Memory B cell (primary cell): ENCODE measurements around the gene ARSG.

Experiments used
- ATAC-seq: fragments of 150-1000 bp; cut with Tn5 transposase; 2 replicates; pipeline ENCODE4 v1.10.0; 2021; ENCODE audit warnings: low read depth, mild to moderate bottlenecking, moderate library complexity
- DNase-seq, 2 donors: peaks; one replicate each; pipeline ENCODE4 v3.0.0; 2022; ENCODE audit warnings: low spot score in 2 of 2
- H3K27ac Mint-ChIP-seq: one replicate; pipeline ENCODE4 v1.8.0; 2022; ENCODE audit warnings: mild to moderate bottlenecking, moderate library complexity, mixed read lengths
- H3K27me3 Mint-ChIP-seq: one replicate; pipeline ENCODE4 v1.8.0; 2022; ENCODE audit warnings: mixed read lengths
- H3K36me3 Mint-ChIP-seq: one replicate; pipeline ENCODE4 v1.8.0; 2022; ENCODE audit warnings: mild to moderate bottlenecking, mixed read lengths
- H3K4me1 Mint-ChIP-seq: one replicate; pipeline ENCODE4 v1.8.0; 2022; ENCODE audit warnings: mixed read lengths
- H3K4me3 Mint-ChIP-seq: one replicate; pipeline ENCODE4 v1.8.0; 2022; ENCODE audit warnings: mild to moderate bottlenecking, moderate library complexity, mixed read lengths
- H3K9me3 Mint-ChIP-seq: one replicate; pipeline ENCODE4 v1.8.0; 2022; ENCODE audit warnings: mixed read lengths

ARSG gene

DNA sequence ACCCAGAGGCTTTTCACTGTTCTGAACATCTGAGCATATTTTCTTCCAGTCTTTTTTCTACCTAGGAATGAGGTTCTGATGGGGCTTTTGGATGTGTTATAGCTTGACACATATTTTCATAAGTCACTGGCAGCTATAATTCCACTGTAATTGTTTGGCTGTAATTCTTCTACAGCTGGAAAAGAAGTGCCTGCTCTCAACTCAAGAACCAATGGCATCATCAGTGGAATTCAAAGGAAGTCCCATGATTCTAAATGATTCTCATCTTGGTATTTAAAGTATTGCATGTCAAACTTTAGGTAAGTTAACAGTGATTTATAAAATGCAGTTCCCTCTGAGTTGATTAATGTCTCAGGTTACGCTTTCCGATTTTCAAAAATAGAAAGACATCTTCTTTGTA is 149.2 kb downstream of the ARSG start:
- Mint-ChIP-seq H3K4me1 (peaks cover 33% of the 10 kb centered on the region), H3K36me3 (no peaks in the 10 kb centered on the region)

DNA sequence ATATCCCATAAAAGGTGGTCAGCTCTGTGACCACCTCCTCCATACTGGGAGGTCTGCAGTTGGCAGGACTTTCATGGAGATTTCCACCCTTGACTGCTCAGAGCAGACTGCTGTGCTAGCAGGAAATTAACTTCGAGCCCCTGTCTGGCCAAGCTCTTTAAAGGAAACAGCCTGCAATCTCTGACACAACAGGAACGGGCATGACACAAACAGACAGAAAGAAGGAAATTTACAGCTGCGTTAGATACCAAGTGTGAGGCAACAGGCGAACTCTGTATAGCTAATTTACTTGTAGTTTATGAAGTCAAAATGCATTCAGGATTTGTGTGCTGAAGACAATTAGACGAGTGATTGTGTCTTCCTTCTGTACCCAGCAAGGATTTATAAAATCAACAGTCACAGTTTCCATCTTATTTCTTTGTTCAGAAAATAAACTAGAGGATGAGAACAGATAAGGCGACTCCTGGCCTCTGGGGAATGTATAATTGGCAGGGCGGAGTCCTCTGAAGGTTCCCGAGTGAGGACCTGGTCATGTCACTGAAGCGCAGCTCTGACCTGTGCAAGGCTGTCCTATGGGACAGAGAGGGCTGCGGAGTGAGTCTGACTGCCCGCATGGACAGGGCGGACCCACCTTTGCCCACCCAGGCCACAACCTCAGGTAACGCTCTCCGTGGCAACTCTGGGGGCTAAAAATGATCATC is 149.9 kb downstream of the ARSG start:
- H3K27ac Mint-ChIP-seq = peak overlapping the region; percentile 78
- H3K4me3 Mint-ChIP-seq = no peak overlapping the region
- peaks cover 31% of the 10 kb centered on the region for H3K4me1 Mint-ChIP-seq
- DNase-seq (no peak), ATAC-seq (no peak)
- H3K36me3 Mint-ChIP-seq = no peaks in the 10 kb centered on the region
- no peaks in the 10 kb centered on the region for H3K9me3 Mint-ChIP-seq
- H3K27me3 Mint-ChIP-seq = no peaks in the 10 kb centered on the region

More for the DNA sequence above, 149.2 kb downstream of the ARSG start:
- ATAC-seq (no peak), DNase-seq (no peak)
- H3K4me3 Mint-ChIP-seq = no peak overlapping the region
- H3K9me3 Mint-ChIP-seq = no peaks in the 10 kb centered on the region
- H3K27me3 Mint-ChIP-seq = no peaks in the 10 kb centered on the region
- H3K27ac Mint-ChIP-seq = peak overlapping the region; percentile 78

DNA sequence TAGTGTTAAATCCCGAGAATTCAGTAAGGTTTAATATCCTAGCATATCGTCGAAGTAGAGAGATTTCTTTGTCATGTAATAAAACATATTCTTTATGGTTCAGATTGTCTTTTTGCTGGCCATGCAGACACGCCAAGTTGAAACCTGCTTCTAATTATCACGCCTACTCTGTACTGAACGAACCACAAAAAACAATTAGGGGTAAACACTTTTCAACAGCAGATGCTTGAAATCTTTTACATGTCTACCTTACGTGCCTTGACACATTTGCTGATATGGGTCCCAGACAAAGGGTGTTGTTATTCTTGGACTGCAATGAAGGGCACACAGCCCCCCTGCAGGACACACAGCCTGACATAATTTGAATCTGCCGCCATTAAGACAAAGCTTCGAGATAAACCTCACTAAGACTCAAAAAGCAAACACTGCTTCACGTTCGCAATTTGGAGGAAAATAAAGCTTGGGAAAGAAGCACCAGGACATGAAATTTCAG is 152.7 kb downstream of the ARSG start:
- H3K4me1 Mint-ChIP-seq = peaks cover 15% of the 10 kb centered on the region
- H3K36me3 Mint-ChIP-seq = no peaks in the 10 kb centered on the region
- no peak overlapping the region for H3K4me3 Mint-ChIP-seq
- H3K9me3 Mint-ChIP-seq = no peaks in the 10 kb centered on the region
- no peak for DNase-seq
- no peaks in the 10 kb centered on the region for H3K27me3 Mint-ChIP-seq
- no peak overlapping the region for H3K27ac Mint-ChIP-seq
- ATAC-seq = no peak

DNA sequence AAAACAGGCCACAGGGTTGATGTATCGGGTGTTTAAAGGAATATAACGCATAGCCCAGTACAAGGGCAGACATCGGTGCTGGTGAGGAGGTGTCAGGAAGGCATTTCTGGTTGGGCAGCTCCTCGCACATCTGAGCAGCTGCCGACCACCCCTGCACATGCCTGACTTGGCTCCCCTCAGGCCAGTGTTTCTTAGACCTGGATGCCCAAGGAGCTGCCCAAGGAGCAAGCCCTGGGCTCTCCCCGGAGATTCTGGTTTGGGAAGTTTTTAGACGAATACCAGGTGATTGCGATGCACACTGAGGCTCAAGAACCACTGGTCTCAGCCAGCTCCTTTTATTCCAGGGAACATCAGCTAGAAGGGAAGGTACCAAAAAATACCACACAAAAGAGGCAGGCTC is 154.4 kb downstream of the ARSG start:
- Mint-ChIP-seq H3K27me3 (no peaks in the 10 kb centered on the region), H3K4me3 (no peak overlapping the region), H3K27ac (no peak overlapping the region), H3K4me1 (peaks cover 5% of the 10 kb centered on the region), H3K36me3 (no peaks in the 10 kb centered on the region), H3K9me3 (no peaks in the 10 kb centered on the region)
- ATAC-seq = no peak
- DNase-seq = no peak

DNA sequence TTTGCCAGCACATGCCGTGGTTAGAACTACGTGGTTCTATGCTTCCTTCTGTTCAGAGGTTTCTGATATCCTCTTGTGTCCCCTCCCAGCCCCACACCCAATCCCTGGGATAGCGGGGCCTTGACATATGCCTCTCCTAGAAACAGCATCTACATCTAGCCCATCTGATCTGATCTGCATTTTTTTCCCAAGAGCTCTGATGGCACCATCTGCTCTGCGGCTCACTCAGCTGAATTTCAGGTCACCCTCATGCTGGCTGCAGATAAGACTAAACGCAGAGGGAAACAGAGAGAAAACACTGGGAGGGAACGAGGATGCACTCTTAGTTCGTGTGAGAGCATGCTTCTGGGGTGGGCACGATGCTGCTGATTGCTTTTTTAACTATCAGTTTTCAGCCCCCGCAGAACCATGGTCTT is 155.3 kb downstream of the ARSG start:
- H3K4me1 Mint-ChIP-seq = no peaks in the 10 kb centered on the region
- no peaks in the 10 kb centered on the region for H3K27me3 Mint-ChIP-seq
- ATAC-seq = no peak
- H3K4me3 Mint-ChIP-seq = no peak overlapping the region
- DNase-seq = no peak
- no peak overlapping the region for H3K27ac Mint-ChIP-seq
- H3K9me3 Mint-ChIP-seq = no peaks in the 10 kb centered on the region
- no peaks in the 10 kb centered on the region for H3K36me3 Mint-ChIP-seq

DNA sequence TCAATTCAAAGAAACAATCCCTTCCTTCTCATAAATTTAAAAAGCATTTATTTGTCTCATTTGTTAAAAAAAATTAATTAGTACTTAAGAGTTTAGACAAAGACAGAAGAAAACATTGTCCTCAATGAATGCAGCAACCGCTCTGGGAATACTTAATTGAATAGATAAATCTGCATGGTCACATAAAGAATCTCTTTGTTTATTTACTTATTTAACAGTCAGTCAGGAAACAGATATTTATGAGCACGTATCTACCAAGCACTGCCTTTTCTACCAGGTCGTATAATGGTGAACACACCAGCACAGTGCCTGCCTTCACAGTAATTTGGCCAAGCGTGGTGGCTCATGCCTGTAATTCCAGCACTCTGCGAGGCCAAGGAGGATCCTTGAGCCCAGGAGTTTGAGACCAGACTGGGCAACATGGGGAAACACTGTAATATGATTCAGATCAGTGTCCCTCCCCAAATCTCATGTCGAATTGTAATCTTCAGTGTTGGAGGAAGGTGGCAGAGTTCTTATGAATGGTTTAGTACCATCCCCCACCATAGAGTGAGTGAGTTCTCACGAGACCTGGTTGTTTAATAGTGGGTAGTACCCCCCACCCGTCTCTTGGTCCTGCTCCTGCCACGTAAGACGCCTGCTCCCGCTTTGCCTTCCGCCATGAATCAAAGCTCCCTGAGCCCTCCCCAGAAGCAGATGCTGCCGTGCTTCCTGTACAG is 157.9 kb downstream of the ARSG start:
- H3K9me3 Mint-ChIP-seq = no peaks in the 10 kb centered on the region
- no peaks in the 10 kb centered on the region for H3K4me1 Mint-ChIP-seq
- DNase-seq = no peak
- no peak for ATAC-seq
- no peaks in the 10 kb centered on the region for H3K36me3 Mint-ChIP-seq
- H3K27ac Mint-ChIP-seq = no peak overlapping the region
- no peak overlapping the region for H3K4me3 Mint-ChIP-seq
- no peaks in the 10 kb centered on the region for H3K27me3 Mint-ChIP-seq

DNA sequence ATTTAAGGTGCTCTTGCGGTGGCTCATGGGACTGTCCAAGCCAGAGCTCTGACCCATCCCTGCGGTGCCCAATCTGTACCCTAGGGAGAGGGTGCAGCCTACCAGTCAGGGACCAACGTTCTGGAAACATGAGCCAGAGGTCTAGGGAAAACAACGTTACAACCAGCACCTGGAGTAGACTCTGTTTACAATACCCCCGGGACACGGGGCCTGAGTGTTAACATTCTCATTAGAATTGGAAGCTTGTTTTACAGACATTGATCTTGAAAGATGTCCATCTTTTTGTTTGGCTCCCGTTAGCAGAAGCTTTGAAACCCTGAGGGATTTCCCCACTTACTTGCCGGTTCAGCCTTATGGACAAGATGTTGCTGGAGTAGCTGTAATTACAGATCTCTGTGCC is 159.1 kb downstream of the ARSG start:
- Mint-ChIP-seq H3K36me3 (no peaks in the 10 kb centered on the region), H3K4me3 (no peak overlapping the region), H3K4me1 (no peaks in the 10 kb centered on the region), H3K27ac (no peak overlapping the region), H3K9me3 (no peaks in the 10 kb centered on the region), H3K27me3 (no peaks in the 10 kb centered on the region)
- ATAC-seq (no peak), DNase-seq (no peak)

DNA sequence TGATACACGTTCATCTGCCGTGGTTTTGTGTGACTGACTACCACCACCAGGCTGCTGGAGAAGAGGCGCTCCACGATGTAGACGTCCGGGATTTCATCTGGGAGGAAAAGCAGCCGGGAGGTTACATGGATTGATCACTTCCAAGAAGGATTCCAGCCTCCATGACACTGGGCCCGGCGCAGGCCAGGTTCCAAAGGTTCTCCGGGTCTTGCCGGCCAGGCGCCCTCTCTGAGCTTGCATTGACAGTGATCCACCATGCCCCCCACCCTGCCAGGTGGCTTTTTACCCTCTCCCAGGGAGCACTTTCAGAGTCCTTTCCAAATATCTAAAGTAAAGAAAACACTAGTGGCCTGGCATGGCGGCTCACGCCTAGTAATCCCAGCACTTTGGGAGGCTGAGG is 159.5 kb downstream of the ARSG start:
- H3K9me3 Mint-ChIP-seq = no peaks in the 10 kb centered on the region
- H3K4me3 Mint-ChIP-seq = no peak overlapping the region
- ATAC-seq (no peak), DNase-seq (no peak)
- no peaks in the 10 kb centered on the region for H3K4me1 Mint-ChIP-seq
- H3K36me3 Mint-ChIP-seq = no peaks in the 10 kb centered on the region
- H3K27ac Mint-ChIP-seq = no peak overlapping the region
- no peaks in the 10 kb centered on the region for H3K27me3 Mint-ChIP-seq

DNA sequence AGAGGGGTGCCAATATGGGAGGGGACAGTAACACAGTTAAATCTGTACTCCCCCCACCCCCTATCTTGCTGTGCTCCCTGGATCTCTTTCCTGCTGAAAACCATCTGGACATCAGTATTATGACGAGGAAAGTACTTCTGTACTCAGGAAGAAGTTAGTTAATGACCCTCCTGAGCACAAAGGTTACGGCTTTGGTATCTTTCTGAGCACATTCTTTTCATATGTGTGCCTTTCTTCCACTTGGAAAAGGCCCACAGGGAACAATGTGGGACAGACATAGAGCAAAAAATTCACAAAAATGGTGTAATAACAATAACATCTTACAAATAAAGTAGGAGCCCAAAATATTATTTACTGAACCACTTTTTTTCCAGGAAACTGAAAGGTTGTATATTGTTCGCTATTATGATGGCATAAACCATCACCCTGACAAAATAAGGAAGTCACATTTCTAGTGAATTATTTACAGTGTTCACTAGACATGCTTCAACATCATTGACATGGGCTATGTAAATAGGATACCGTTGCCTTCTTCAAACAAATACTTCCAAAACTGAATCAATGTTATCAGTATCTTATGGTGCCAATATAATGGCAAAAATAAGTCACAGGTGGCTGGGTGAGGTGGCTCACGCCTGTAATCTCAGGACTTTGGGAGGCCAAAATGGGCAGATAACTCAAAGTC is 160.5 kb downstream of the ARSG start:
- Mint-ChIP-seq H3K36me3 (no peaks in the 10 kb centered on the region), H3K27ac (no peak overlapping the region), H3K4me1 (peaks cover 2% of the 10 kb centered on the region), H3K27me3 (no peaks in the 10 kb centered on the region), H3K9me3 (no peaks in the 10 kb centered on the region), H3K4me3 (no peak overlapping the region)
- ATAC-seq = no peak
- no peak for DNase-seq

DNA sequence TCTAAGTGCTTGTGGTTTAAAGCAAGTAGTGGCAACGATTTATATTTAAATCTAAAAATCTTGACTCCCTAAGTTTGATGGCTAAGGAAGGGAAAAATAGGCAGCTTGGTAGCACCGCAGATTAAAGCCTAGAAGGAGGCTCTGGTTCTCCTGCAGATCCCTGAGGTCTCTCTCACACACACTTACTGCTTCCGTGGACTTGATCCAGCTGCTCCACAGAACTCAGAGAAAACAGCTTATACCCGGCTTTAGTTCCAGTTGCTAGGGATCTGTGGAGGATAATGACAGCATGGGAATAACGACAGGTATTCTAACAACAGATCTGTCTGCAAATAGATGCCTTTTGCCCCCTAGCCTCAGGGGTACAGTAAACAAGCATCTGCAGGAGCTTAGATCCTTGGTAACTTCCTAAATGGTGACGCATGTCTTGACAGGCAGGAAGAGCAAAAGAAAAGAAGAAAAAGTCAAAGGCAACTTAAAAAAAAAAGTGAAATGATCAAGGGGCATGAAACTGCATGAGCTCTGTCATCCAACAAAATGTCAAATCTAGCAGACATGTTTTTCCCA is 161.5 kb downstream of the ARSG start:
- Mint-ChIP-seq H3K27me3 (no peaks in the 10 kb centered on the region), H3K4me3 (no peak overlapping the region), H3K36me3 (no peaks in the 10 kb centered on the region), H3K4me1 (peaks cover 7% of the 10 kb centered on the region), H3K27ac (no peak overlapping the region), H3K9me3 (no peaks in the 10 kb centered on the region)
- ATAC-seq (no peak), DNase-seq (no peak)

DNA sequence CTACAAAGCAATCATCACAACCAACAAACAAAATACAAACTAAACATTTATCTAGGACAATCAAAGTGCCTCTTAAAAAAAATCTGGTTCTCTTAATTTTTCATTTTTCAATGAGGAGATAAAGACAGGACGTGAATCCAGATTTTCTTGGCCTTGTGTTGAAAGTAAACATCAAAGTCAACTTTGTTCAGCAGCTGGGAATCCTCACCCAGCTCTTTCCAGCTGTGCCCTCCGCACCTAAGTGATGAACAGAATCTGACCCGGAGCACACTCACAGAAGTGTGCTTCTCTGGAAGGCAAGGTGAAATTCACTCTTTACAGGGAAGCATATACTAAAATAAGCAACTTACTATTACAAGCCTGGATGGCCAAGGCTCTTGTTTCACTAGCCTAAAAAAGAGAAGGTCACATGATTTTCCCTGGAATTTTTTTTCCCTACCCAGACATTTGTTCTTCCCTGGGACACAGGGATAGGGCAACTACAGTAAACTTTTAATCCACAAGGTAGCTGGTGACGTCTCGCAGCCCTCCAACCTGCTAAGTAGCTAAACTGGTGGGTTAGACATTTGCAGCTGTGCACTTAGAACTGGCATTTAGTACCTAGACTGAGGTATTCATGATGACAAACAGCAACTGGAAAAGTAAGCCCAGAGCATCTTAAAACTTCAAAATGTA is 162.8 kb downstream of the ARSG start:
- Mint-ChIP-seq H3K4me1 (peaks cover 13% of the 10 kb centered on the region), H3K9me3 (no peaks in the 10 kb centered on the region), H3K27me3 (no peaks in the 10 kb centered on the region), H3K36me3 (no peaks in the 10 kb centered on the region), H3K4me3 (no peak overlapping the region), H3K27ac (no peak overlapping the region)
- ATAC-seq (no peak), DNase-seq (no peak)

DNA sequence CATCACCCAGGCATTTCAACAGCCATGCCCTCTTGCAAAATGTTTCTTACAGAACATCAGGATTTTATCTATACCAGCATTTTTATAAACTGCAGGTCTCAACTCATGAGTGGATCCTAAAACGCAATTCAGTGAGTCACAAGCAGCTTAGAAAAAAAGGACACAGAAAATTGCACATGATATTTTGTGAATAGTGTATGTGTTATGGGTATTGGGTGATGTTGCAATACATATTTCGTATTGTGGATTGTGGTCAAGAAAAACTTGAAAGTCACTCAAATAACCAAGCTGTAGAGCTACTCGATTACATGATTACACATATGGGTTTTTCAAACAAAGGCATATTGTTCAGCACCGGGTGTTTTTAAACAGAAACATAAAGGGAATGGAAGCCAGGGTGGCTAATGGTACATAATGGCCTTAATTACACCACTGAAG is 164.6 kb downstream of the ARSG start:
- Mint-ChIP-seq H3K27me3 (no peaks in the 10 kb centered on the region), H3K27ac (no peak overlapping the region), H3K4me1 (peaks cover 13% of the 10 kb centered on the region), H3K9me3 (no peaks in the 10 kb centered on the region), H3K36me3 (no peaks in the 10 kb centered on the region), H3K4me3 (peak overlapping the region; percentile 84)
- no peak for DNase-seq
- no peak for ATAC-seq

DNA sequence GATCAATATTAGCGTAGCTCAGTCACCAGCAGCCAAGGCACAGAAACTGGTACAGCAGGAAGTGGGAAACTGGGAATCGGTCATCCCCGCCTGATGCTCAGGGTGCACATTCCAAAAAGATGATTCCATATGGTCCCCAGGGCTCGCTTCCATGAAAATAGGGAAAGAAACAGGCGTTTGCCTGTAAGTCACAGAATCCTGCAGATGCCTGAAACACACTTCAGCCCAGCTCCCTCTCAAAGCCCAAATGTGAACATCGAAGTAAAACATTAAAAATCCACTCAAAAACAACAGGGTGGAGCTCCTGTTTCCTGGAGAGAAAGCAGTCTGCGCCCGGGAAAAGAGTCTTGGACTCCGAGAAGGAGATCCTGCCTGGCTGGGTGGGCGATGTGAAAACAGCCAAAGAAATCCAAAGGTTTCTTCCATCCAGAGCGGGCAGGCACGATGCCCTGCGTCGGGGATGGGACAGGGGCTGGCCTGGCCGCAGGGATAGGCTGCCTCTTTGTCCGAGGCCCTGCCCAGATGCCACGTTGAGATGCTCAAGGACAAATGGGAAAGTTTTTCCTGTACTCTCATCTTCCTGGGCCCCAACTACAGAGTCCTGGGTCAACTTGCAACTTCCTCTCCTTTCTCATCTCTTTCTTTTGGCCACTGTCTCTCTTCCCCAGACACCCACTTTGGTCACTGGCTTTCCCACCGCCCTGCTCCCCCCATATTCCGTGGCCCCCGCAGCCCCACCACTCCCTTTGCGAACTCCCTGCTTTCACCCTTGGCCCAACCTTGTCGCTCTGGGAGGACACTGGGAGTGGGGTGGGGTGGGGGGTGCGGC is 165.3 kb downstream of the ARSG start:
- Mint-ChIP-seq H3K9me3 (no peaks in the 10 kb centered on the region), H3K27me3 (no peaks in the 10 kb centered on the region), H3K27ac (peak overlapping the region; percentile 17), H3K4me1 (peaks cover 13% of the 10 kb centered on the region), H3K36me3 (no peaks in the 10 kb centered on the region), H3K4me3 (peak overlapping the region; percentile 84)
- ATAC-seq (no peak), DNase-seq (no peak)
